ENCODE measurements around the gene G0S2. TPM values are rescaled to one million over a fixed set of nuclear protein-coding genes. Genes with fewer than 3 reads are reported as not detected.

The G0S2 gene
- polyA plus RNA-seq, 2 of the 4 experiments (the other 2 are of a cell fraction) = 1.1 to 3.0 TPM

DNA sequence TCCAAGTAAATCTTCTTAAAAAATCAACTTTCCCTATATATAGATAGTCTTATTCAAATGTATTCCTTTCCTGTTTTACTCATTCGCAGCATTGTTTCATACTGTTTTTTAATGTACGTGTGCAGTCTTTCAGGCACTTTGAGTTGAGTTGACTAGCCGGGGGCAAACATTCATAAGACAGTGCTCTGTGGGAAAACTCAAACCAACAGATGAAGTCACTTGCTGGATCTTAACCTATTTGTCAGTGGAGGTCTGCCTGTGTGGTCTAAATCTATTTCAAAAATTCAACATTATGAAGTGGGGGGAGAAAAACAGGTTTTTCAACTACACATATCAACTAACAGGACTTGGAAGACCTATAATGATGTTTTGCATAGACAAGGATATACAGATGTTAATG is 35.6 kb downstream of the G0S2 start:
- ATAC-seq = no peak
- ChIA-PET CTCF (no interaction called here), POLR2A (no interaction called here)
- H3K4me1 ChIP-seq = no peaks in the 10 kb centered on the region
- no peak overlapping the region for H3K27ac ChIP-seq
- H3K9me3 ChIP-seq = no peaks in the 10 kb centered on the region
- no peak for TF ChIP-seq HOXB5 (CRISPR knock-in tag; IDR thresholded peaks at IDR 0.05)
- TF ChIP-seq, protein P1, sequence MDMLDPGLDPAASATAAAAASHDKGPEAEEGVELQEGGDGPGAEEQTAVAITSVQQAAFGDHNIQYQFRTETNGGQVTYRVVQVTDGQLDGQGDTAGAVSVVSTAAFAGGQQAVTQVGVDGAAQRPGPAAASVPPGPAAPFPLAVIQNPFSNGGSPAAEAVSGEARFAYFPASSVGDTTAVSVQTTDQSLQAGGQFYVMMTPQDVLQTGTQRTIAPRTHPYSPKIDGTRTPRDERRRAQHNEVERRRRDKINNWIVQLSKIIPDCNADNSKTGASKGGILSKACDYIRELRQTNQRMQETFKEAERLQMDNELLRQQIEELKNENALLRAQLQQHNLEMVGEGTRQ (IDR thresholded peaks at IDR 0.05) = no peak
- TF ChIP-seq GATA3 (IDR thresholded peaks at IDR 0.05; ENCODE audit: borderline replicate concordance) = no peak
- TF ChIP-seq MAX (IDR thresholded peaks at IDR 0.05) = no peak
- no peak for TF ChIP-seq FOSB (CRISPR knock-in tag; IDR thresholded peaks at IDR 0.05)
- TF ChIP-seq CBX8 (IDR thresholded peaks at IDR 0.05) = no peak
- TF ChIP-seq, protein P2, sequence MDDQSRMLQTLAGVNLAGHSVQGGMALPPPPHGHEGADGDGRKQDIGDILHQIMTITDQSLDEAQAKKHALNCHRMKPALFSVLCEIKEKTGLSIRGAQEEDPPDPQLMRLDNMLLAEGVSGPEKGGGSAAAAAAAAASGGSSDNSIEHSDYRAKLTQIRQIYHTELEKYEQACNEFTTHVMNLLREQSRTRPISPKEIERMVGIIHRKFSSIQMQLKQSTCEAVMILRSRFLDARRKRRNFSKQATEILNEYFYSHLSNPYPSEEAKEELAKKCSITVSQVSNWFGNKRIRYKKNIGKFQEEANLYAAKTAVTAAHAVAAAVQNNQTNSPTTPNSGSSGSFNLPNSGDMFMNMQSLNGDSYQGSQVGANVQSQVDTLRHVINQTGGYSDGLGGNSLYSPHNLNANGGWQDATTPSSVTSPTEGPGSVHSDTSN (IDR thresholded peaks at IDR 0.05) = no peak
- no peak for TF ChIP-seq HMGXB4 (CRISPR knock-in tag; IDR thresholded peaks at IDR 0.05; ENCODE audit: borderline replicate concordance)
- TF ChIP-seq RFX5 (IDR thresholded peaks at IDR 0.05) = no peak
- TF ChIP-seq NFE2L2 (conservative IDR thresholded peaks at IDR 0.05; ENCODE audit: low read length) = no peak
- TF ChIP-seq HDAC2 (IDR thresholded peaks at IDR 0.05) = no peak
- TF ChIP-seq CHD2 (IDR thresholded peaks at IDR 0.05; ENCODE audit: low read length, partially characterized antibody) = no peak
- no peak for TF ChIP-seq ZC3H11A (IDR thresholded peaks at IDR 0.05)
- no peak for TF ChIP-seq CEBPB (IDR thresholded peaks at IDR 0.05)
- no peak for TF ChIP-seq JUN (IDR thresholded peaks at IDR 0.05)
- TF ChIP-seq ATOH8 (CRISPR knock-in tag; IDR thresholded peaks at IDR 0.05; ENCODE audit: low read depth) = no peak
- H3K4me2 ChIP-seq = no peak overlapping the region
- 49% methylated on average over 3 of the region's 3 CpGs for WGBS (ENCODE audit: missing lambda C conversion rate)
- H3K4me3 ChIP-seq = no peak overlapping the region
- no peak for FAIRE-seq
- DNase-seq (ENCODE audit: low read depth in 1 of 2, low spot score in 1 of 2) = no peak

DNA sequence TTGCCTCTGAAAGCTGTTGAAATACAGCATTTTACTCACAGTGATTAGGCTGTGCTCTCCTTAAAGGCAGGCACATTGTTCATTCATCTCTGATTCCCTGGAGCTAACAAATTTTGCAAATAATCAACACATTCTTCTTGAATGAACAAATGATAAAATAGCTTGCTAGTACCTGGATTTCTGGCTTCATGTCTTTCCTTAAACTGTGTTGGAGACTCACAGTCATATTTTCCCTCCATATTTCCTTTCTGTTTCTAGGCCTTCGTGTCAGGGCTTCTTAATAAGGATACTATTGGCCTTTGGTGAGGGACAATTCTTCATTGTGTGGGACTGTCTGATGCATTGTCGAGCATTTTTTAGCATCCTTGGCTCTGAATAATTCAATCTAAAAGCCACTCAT is 39.1 kb downstream of the G0S2 start:
- no peak for FAIRE-seq
- ChIA-PET POLR2A (no interaction called here), CTCF (no interaction called here)

More for the DNA sequence above, 39.1 kb downstream of the G0S2 start:
- Histone ChIP-seq H3K4me2 (no peak overlapping the region), H3K4me1 (no peaks in the 10 kb centered on the region), H3K27ac (no peak overlapping the region), H3K9me3 (no peaks in the 10 kb centered on the region), H3K4me3 (no peak overlapping the region)
- WGBS (ENCODE audit: missing lambda C conversion rate) = 0% methylated on average over 2 of the region's 2 CpGs
- TF ChIP-seq CEBPB (IDR thresholded peaks at IDR 0.05) (no peak), SMC3 (IDR thresholded peaks at IDR 0.05) (no peak), GATA3 (IDR thresholded peaks at IDR 0.05; ENCODE audit: borderline replicate concordance) (no peak), BCL3 (IDR thresholded peaks at IDR 0.05) (no peak), CBX8 (IDR thresholded peaks at IDR 0.05) (no peak), FOSL2 (IDR thresholded peaks at IDR 0.05) (no peak), FOSL2 (CRISPR knock-in tag; IDR thresholded peaks at IDR 0.05) (no peak), MAFK (IDR thresholded peaks at IDR 0.05; ENCODE audit: partially characterized antibody) (no peak), ZFP36 (IDR thresholded peaks at IDR 0.05; ENCODE audit: borderline replicate concordance, partially characterized antibody) (no peak), BHLHE40 (IDR thresholded peaks at IDR 0.05; ENCODE audit: low read depth, low read length) (no peak)
- TF ChIP-seq, protein P2 (IDR thresholded peaks at IDR 0.05) = no peak
- TF ChIP-seq, protein P3, sequence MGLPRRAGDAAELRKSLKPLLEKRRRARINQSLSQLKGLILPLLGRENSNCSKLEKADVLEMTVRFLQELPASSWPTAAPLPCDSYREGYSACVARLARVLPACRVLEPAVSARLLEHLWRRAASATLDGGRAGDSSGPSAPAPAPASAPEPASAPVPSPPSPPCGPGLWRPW (IDR thresholded peaks at IDR 0.05) = no peak
- ATAC-seq = no peak
- no peak for DNase-seq (ENCODE audit: low read depth in 1 of 2, low spot score in 1 of 2)

Measured in A549 (cell line).